Panc1 (cell line): ENCODE data around the gene NEURL1B. TPM values are rescaled to one million over a fixed set of nuclear protein-coding genes. Genes with fewer than 3 reads are reported as not detected.

Experiments used
- ATAC-seq: fragments of 200-7000 bp; cut with Tn5 transposase; 2 replicates; pipeline ENCODE4 v1.9.1; 2020; ENCODE audit warnings: mild to moderate bottlenecking, moderate library complexity
- BruUV-seq: library from RNA; stranded (reverse); fragments of 400-500 nt; replicated peaks from 2 replicates; lab custom pipeline; 2021; lab: Mats Ljungman, UMichigan
- CTCF ChIA-PET: fragments of 300-600 bp; sonication (Branson Sonifier 250); formaldehyde crosslinking; loops from one replicate; lab custom pipeline; 2022; ENCODE audit warnings: antibody characterized with exemption; lab: Charles Lee
- POLR2A ChIA-PET: fragments of 300-600 bp; sonication (Branson Sonifier 250); formaldehyde crosslinking; loops from one replicate; lab custom pipeline; 2022; ENCODE audit warnings: antibody characterized with exemption; lab: Charles Lee
- DNase-seq: peaks from one replicate; pipeline ENCODE4 v3.0.0-alpha.2; 2010; ENCODE audit warnings: low read depth, low spot score
- H3K27ac ChIP-seq: 2 replicates; pipeline ENCODE4 v1.5.1; 2011; ENCODE audit warnings: mild to moderate bottlenecking, low read length, inconsistent platforms
- H3K27me3 ChIP-seq: fragments of 200-500 bp; sonication (Bioruptor generic); 2 replicates; pipeline ENCODE4 v1.6.0; 2014; ENCODE audit warnings: low read length, inconsistent platforms; ENCODE audit not compliant: control insufficient read depth, insufficient read depth
- H3K36me3 ChIP-seq: fragments of 200-500 bp; sonication (Bioruptor generic); 2 replicates; pipeline ENCODE4 v1.5.1; 2014; ENCODE audit warnings: inconsistent platforms, mild to moderate bottlenecking, low read length, moderate library complexity; ENCODE audit not compliant: control insufficient read depth, insufficient read depth
- H3K4me1 ChIP-seq: 2 replicates; pipeline ENCODE4 v1.5.1; 2011; ENCODE audit warnings: inconsistent platforms, mild to moderate bottlenecking, low read length, moderate library complexity; ENCODE audit not compliant: control insufficient read depth, insufficient read depth
- H3K4me3 ChIP-seq, 2 experiments: 2 replicates each; pipeline ENCODE4 v1.5.1; 2011 to 2012; ENCODE audit warnings: low read depth in 2 of 2, low read length in 2 of 2, mild to moderate bottlenecking in 2 of 2, inconsistent platforms in 1 of 2, moderate library complexity in 1 of 2
- H3K9me3 ChIP-seq: fragments of 200-500 bp; sonication (Bioruptor generic); 2 replicates; pipeline ENCODE4 v1.5.1; 2014; ENCODE audit warnings: low read depth, mild to moderate bottlenecking, inconsistent platforms, low read length, moderate library complexity; ENCODE audit not compliant: control insufficient read depth, insufficient read depth
- CTCF ChIP-seq: fragments of 450-650 bp; IDR thresholded peaks from 2 replicates; pipeline ENCODE4 v1.5.1; 2017; ENCODE audit warnings: mild to moderate bottlenecking
- in situ Hi-C: cut with HindIII; loops from 2 replicates; pipeline ENCODE4 v1.10.0; 2016; ENCODE audit warnings: low sequenced_read_pairs, low pct_unique_long_range_greater_than_20kb
- intact Hi-C: fragments of 100-400 bp; cut with micrococcal nuclease; formaldehyde crosslinking; loops from one replicate; pipeline ENCODE4 v1.10.0; 2022; ENCODE audit not compliant: unreplicated experiment
- total RNA-seq: library from RNA; stranded (reverse); gene quantifications from one replicate; pipeline ENCODE4 v1.2.1, GENCODE V29; 2021; ENCODE audit not compliant: unreplicated experiment
- TF ChIP-seq, protein P1 (sequence below), 2 experiments: IDR thresholded peaks; 2 replicates each; pipeline ENCODE4 v1.6.1; 2011 to 2012; ENCODE audit warnings: low read depth in 2 of 2, control low read depth in 1 of 2, low read length in 1 of 2, mild to moderate bottlenecking in 1 of 2, moderate library complexity in 1 of 2; ENCODE audit not compliant: insufficient read depth in 1 of 2

The NEURL1B gene
- total RNA-seq, 1 experiment from 2014 or later = 5.3 TPM

GRCh38 chr5:172733974-172734346 is 92.9 kb downstream of the NEURL1B start:
- Histone ChIP-seq H3K9me3 (no peaks in the 10 kb centered on the region), H3K27ac (peak overlapping the region; percentile 78), H3K4me1 (peaks cover 23% of the 10 kb centered on the region), H3K4me3 (no peak overlapping the region), H3K27me3 (no peaks in the 10 kb centered on the region), H3K36me3 (no peaks in the 10 kb centered on the region)
- CTCF ChIA-PET = interaction anchor here (0.6 to 1.5 kb wide), 2 partner anchors 19 to 67 kb away, joined by 3 to 5 read pairs; no protein-coding TSS in a partner anchor
- in situ Hi-C loops = no loop called here
- ATAC-seq = peak; percentile 47
- no peak for TF ChIP-seq CTCF
- TF ChIP-seq, protein P1, sequence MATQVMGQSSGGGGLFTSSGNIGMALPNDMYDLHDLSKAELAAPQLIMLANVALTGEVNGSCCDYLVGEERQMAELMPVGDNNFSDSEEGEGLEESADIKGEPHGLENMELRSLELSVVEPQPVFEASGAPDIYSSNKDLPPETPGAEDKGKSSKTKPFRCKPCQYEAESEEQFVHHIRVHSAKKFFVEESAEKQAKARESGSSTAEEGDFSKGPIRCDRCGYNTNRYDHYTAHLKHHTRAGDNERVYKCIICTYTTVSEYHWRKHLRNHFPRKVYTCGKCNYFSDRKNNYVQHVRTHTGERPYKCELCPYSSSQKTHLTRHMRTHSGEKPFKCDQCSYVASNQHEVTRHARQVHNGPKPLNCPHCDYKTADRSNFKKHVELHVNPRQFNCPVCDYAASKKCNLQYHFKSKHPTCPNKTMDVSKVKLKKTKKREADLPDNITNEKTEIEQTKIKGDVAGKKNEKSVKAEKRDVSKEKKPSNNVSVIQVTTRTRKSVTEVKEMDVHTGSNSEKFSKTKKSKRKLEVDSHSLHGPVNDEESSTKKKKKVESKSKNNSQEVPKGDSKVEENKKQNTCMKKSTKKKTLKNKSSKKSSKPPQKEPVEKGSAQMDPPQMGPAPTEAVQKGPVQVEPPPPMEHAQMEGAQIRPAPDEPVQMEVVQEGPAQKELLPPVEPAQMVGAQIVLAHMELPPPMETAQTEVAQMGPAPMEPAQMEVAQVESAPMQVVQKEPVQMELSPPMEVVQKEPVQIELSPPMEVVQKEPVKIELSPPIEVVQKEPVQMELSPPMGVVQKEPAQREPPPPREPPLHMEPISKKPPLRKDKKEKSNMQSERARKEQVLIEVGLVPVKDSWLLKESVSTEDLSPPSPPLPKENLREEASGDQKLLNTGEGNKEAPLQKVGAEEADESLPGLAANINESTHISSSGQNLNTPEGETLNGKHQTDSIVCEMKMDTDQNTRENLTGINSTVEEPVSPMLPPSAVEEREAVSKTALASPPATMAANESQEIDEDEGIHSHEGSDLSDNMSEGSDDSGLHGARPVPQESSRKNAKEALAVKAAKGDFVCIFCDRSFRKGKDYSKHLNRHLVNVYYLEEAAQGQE (IDR thresholded peaks at IDR 0.05; ENCODE audit: insufficient read depth in 1 of 2, low read depth in 2 of 2, low read length in 1 of 2) = no peak
- POLR2A ChIA-PET = interaction anchor here (0.6 to 1.0 kb wide), 2 partner anchors 31 to 178 kb away, joined by 6 to 8 read pairs; no protein-coding TSS in a partner anchor
- no peak for DNase-seq
- intact Hi-C loops = loop anchor here (5.0 kb wide), 1 partner anchor 33 kb away; no protein-coding TSS in a partner anchor
- BruUV-seq = no TSS peak

- peaks cover 23% of the 10 kb centered on the region for H3K4me1 ChIP-seq
- POLR2A ChIA-PET = no interaction called here
- no peak for TF ChIP-seq CTCF
- no peaks in the 10 kb centered on the region for H3K27me3 ChIP-seq
- H3K27ac ChIP-seq = no peak overlapping the region
- DNase-seq (no peak), ATAC-seq (no peak)
- in situ Hi-C loops (no loop called here), intact Hi-C loops (no loop called here)
- CTCF ChIA-PET = no interaction called here
- no TSS peak for BruUV-seq
- no peak overlapping the region for H3K4me3 ChIP-seq
- H3K36me3 ChIP-seq = no peaks in the 10 kb centered on the region
- H3K9me3 ChIP-seq = no peaks in the 10 kb centered on the region
These were observed 94.2 kb downstream of the NEURL1B start for GRCh38 chr5:172735141-172735831.
